GM13976 (cell line): ENCODE results near the gene DEPDC4.
A peak's percentile ranks its signal among the peaks of the same experiment; 100 is the strongest.

Experiments used
- DNase-seq: peaks from one replicate; pipeline ENCODE4 v3.0.0; 2012; ENCODE audit warnings: low spot score
- CTCF ChIP-seq: IDR thresholded peaks from 2 replicates; pipeline ENCODE4 v1.5.1; 2012; ENCODE audit warnings: borderline replicate concordance, mild to moderate bottlenecking; ENCODE audit not compliant: insufficient read depth; ENCODE audit errors: extremely low read depth, missing control alignments, control extremely low read depth
- in situ Hi-C: fragments of 300-500 bp; cut with MboI; formaldehyde crosslinking; loops from one replicate; pipeline ENCODE4 v1.12.0; 2022; ENCODE audit warnings: low sequenced_read_pairs, mixed read lengths, inconsistent platforms; ENCODE audit not compliant: unreplicated experiment

The DEPDC4 gene

GRCh38 chr12:100201604-100202423 is 65.1 kb downstream of the DEPDC4 start:
- DNase-seq, result no peak
- no peak for TF ChIP-seq CTCF

GRCh38 chr12:100200463-100201181 is 66.3 kb downstream of the DEPDC4 start, which contains the start of gene ACTR6:
Gene ACTR6 (plus strand): TSS chr12:100200815. CDS start chr12:100200852, 37 bp downstream.
- TF ChIP-seq CTCF, result no peak
- peak; percentile 91 for DNase-seq
- in situ Hi-C loops, result no loop called here

More at GRCh38 chr12:100201604-100202423, 65.1 kb downstream of the DEPDC4 start:
- in situ Hi-C loops, result no loop called here

GRCh38 chr12:100199347-100200149 is 67.3 kb downstream of the DEPDC4 start:
- no peak for TF ChIP-seq CTCF
- in situ Hi-C loops, result no loop called here
- DNase-seq, result peak; percentile 88

- no peak for TF ChIP-seq CTCF
- in situ Hi-C loops, result no loop called here
- no peak for DNase-seq
These were observed 67.9 kb downstream of the DEPDC4 start for GRCh38 chr12:100199023-100199346.

- in situ Hi-C loops, result no loop called here
- no peak for TF ChIP-seq CTCF
- DNase-seq, result no peak
These were observed 69.4 kb downstream of the DEPDC4 start for GRCh38 chr12:100197486-100197885.

- DNase-seq, result no peak
- no peak for TF ChIP-seq CTCF
- in situ Hi-C loops, result no loop called here
These were observed 73.8 kb downstream of the DEPDC4 start for GRCh38 chr12:100193085-100193484.
